Parathyroid adenoma (tissue), 2 donors: ENCODE measurements around the gene TTC1.

Source experiments
- H2AFZ ChIP-seq: fragments of 300-600 bp; sonication (generic); one replicate; pipeline ENCODE4 v1.7.0; 2017; ENCODE audit warnings: antibody characterized with exemption, mild to moderate bottlenecking
- H3K27ac ChIP-seq: fragments of 300-600 bp; sonication (generic); one replicate; pipeline ENCODE4 v1.7.0; 2017
- H3K27me3 ChIP-seq: fragments of 300-600 bp; sonication (generic); one replicate; pipeline ENCODE4 v1.7.0; 2017; ENCODE audit warnings: low read length; ENCODE audit not compliant: control insufficient read depth, insufficient read depth
- H3K36me3 ChIP-seq: fragments of 300-600 bp; sonication (generic); one replicate; pipeline ENCODE4 v1.7.0; 2017; ENCODE audit warnings: low read length; ENCODE audit not compliant: control insufficient read depth, insufficient read depth
- H3K4me1 ChIP-seq: fragments of 300-600 bp; sonication (generic); one replicate; pipeline ENCODE4 v1.7.0; 2017; ENCODE audit warnings: control low read depth
- H3K4me2 ChIP-seq: fragments of 300-600 bp; sonication (generic); one replicate; pipeline ENCODE4 v1.7.0; 2017; ENCODE audit warnings: low read length
- H3K4me3 ChIP-seq: fragments of 300-600 bp; sonication (generic); one replicate; pipeline ENCODE4 v1.7.0; 2017; ENCODE audit warnings: low read depth, low read length
- H3K79me2 ChIP-seq: fragments of 300-600 bp; sonication (generic); one replicate; pipeline ENCODE4 v1.7.0; 2017; ENCODE audit warnings: control low read depth
- H3K9ac ChIP-seq: fragments of 300-600 bp; sonication (generic); one replicate; pipeline ENCODE4 v1.7.0; 2017; ENCODE audit warnings: mild to moderate bottlenecking
- H3K9me3 ChIP-seq: fragments of 300-600 bp; sonication (generic); one replicate; pipeline ENCODE4 v1.7.0; 2017; ENCODE audit warnings: low read length; ENCODE audit not compliant: control insufficient read depth
- CTCF ChIP-seq: fragments of 300-600 bp; sonication (generic); IDR thresholded peaks from one replicate; pipeline ENCODE4 v1.7.0; 2017; ENCODE audit warnings: antibody characterized with exemption, mild to moderate bottlenecking
- donor health status: primary hyperparathyroidism.

TTC1 gene

GRCh38 chr5:159978358-159978757 lies 30.6 kb upstream of the TTC1 start:
- no peaks in the 10 kb centered on the region for H3K4me1 ChIP-seq
- no peaks in the 10 kb centered on the region for H3K27me3 ChIP-seq
- no peak for TF ChIP-seq CTCF
- H3K79me2 ChIP-seq = no peaks in the 10 kb centered on the region
- H3K9me3 ChIP-seq = no peaks in the 10 kb centered on the region
- H3K27ac ChIP-seq = no peak overlapping the region
- no peak overlapping the region for H3K4me2 ChIP-seq
- H3K4me3 ChIP-seq = no peak overlapping the region
- no peaks in the 10 kb centered on the region for H3K36me3 ChIP-seq
- no peak overlapping the region for H2AFZ ChIP-seq
- no peak overlapping the region for H3K9ac ChIP-seq

GRCh38 chr5:159982421-159983173 lies 26.3 kb upstream of the TTC1 start:
- no peak overlapping the region for H3K9ac ChIP-seq
- no peak overlapping the region for H3K27ac ChIP-seq
- no peaks in the 10 kb centered on the region for H3K27me3 ChIP-seq
- no peak overlapping the region for H3K4me3 ChIP-seq
- no peak overlapping the region for H3K4me2 ChIP-seq
- H3K4me1 ChIP-seq = no peaks in the 10 kb centered on the region
- no peaks in the 10 kb centered on the region for H3K79me2 ChIP-seq
- H3K9me3 ChIP-seq = no peaks in the 10 kb centered on the region
- H3K36me3 ChIP-seq = no peaks in the 10 kb centered on the region
- H2AFZ ChIP-seq = no peak overlapping the region
- TF ChIP-seq CTCF = no peak

- H3K36me3 ChIP-seq = no peaks in the 10 kb centered on the region
- TF ChIP-seq CTCF = peak; percentile 80
- H3K4me2 ChIP-seq = peak overlapping the region; percentile 58
- H3K9ac ChIP-seq = no peak overlapping the region
- H3K4me3 ChIP-seq = peak overlapping the region; percentile 42
- H3K9me3 ChIP-seq = no peaks in the 10 kb centered on the region
- H3K4me1 ChIP-seq = no peaks in the 10 kb centered on the region
- peak overlapping the region; percentile 66 for H3K27ac ChIP-seq
- H2AFZ ChIP-seq = peak overlapping the region; percentile 84
- H3K79me2 ChIP-seq = no peaks in the 10 kb centered on the region
- H3K27me3 ChIP-seq = no peaks in the 10 kb centered on the region
Observed at GRCh38 chr5:159987031-159987674, 21.8 kb upstream of the TTC1 start.

GRCh38 chr5:159990506-159990905 lies 18.4 kb upstream of the TTC1 start:
- no peaks in the 10 kb centered on the region for H3K36me3 ChIP-seq
- H2AFZ ChIP-seq = no peak overlapping the region
- no peaks in the 10 kb centered on the region for H3K27me3 ChIP-seq
- no peaks in the 10 kb centered on the region for H3K9me3 ChIP-seq
- H3K27ac ChIP-seq = no peak overlapping the region
- no peak overlapping the region for H3K9ac ChIP-seq
- no peak overlapping the region for H3K4me3 ChIP-seq
- H3K79me2 ChIP-seq = no peaks in the 10 kb centered on the region
- H3K4me2 ChIP-seq = no peak overlapping the region
- no peaks in the 10 kb centered on the region for H3K4me1 ChIP-seq
- no peak for TF ChIP-seq CTCF
